Mesenteric fat pad (tissue), 1 donor: Measurements from ENCODE around the gene LSM7. TPM values are rescaled to one million over a fixed set of nuclear protein-coding genes. Genes with fewer than 3 reads are reported as not detected.

ENCODE experiments used
- DNase-seq: peaks from one replicate; pipeline ENCODE4 v3.0.0-alpha.2; 2020; ENCODE audit warnings: low spot score
- total RNA-seq: library from RNA; stranded (reverse); fragmentation: NEBNext Ultra II Directional; extraction: Animal tissue kit (Norgen Biotek cat#: 25700); gene quantifications from one replicate; pipeline ENCODE4 v1.2.1, GENCODE V29; 2021
- donor health status: DM: yes; HTN: yes; CAD: no.

Gene LSM7
- total RNA-seq, 1 donor from 2014 or later: 49.6 TPM

GRCh38 chr19:2305452-2306280 lies 22.7 kb downstream of the LSM7 start:
- no peak for DNase-seq

- DNase-seq: no peak
Observed at GRCh38 chr19:2303211-2303798, 25.1 kb downstream of the LSM7 start.

GRCh38 chr19:2302319-2303210 lies 25.8 kb downstream of the LSM7 start:
- DNase-seq: no peak

GRCh38 chr19:2300533-2300932 lies 27.9 kb downstream of the LSM7 start:
- DNase-seq: no peak

- no peak for DNase-seq
Observed at GRCh38 chr19:2296141-2296540, 32.2 kb downstream of the LSM7 start.

GRCh38 chr19:2294687-2295335 lies 33.6 kb downstream of the LSM7 start:
- no peak for DNase-seq

GRCh38 chr19:2291185-2291751 lies 37.1 kb downstream of the LSM7 start:
- DNase-seq: no peak

- DNase-seq: no peak
Observed at GRCh38 chr19:2290441-2291184, 37.8 kb downstream of the LSM7 start.

GRCh38 chr19:2289714-2290435 lies 38.5 kb downstream of the LSM7 start:
- DNase-seq: no peak

GRCh38 chr19:2288818-2289713 lies 39.3 kb downstream of the LSM7 start:
- DNase-seq: no peak

- DNase-seq: no peak
Observed at GRCh38 chr19:2288338-2288817, 40.0 kb downstream of the LSM7 start.

- DNase-seq: no peak
Observed at GRCh38 chr19:2287585-2288337, 40.6 kb downstream of the LSM7 start.

- no peak for DNase-seq
Observed at GRCh38 chr19:2286402-2287140, 41.8 kb downstream of the LSM7 start.

GRCh38 chr19:2283835-2284507 lies 44.4 kb downstream of the LSM7 start:
- no peak for DNase-seq

- no peak for DNase-seq
Observed at GRCh38 chr19:2282862-2283237, 45.5 kb downstream of the LSM7 start.
